HFF-Myc (cell line): Measurements from ENCODE around the gene DPP7.

Experiments
- DNase-seq: peaks from one replicate; pipeline ENCODE4 v3.0.0-alpha.2; 2011; ENCODE audit warnings: low read depth; ENCODE audit errors: extremely low read depth
- H3K4me3 ChIP-seq: replicated peaks from 2 replicates; pipeline ENCODE4 v1.5.1; 2011; ENCODE audit warnings: low read depth, mild to moderate bottlenecking, control low read depth, low read length
- CTCF ChIP-seq: IDR thresholded peaks from 2 replicates; pipeline ENCODE4 v1.5.1; 2012; ENCODE audit warnings: mild to moderate bottlenecking, low read depth, low read length, control low read depth; ENCODE audit errors: missing control alignments

The DPP7 gene

GRCh38 chr9:137070906-137071275, 43.6 kb downstream of the DPP7 start:
- H3K4me3 ChIP-seq: peak overlapping the region; percentile 58
- peak; percentile 3 for TF ChIP-seq CTCF
- no peak for DNase-seq

- no peak for TF ChIP-seq CTCF
- DNase-seq: peak; percentile 56
- peak within 1 kb of the TSS; percentile 58 for H3K4me3 ChIP-seq
Measured at GRCh38 chr9:137070201-137070905, 44.2 kb downstream of the DPP7 start, which contains the start of gene SAPCD2. SAPCD2 (minus strand) TSS chr9:137070557; CDS start chr9:137070460, 97 bp downstream.

- TF ChIP-seq CTCF: no peak
- peak overlapping the region; percentile 58 for H3K4me3 ChIP-seq
- no peak for DNase-seq
Measured at GRCh38 chr9:137069508-137070091, 44.9 kb downstream of the DPP7 start.

GRCh38 chr9:137068539-137069507, 45.7 kb downstream of the DPP7 start:
- peak overlapping the region; percentile 58 for H3K4me3 ChIP-seq
- DNase-seq: no peak
- TF ChIP-seq CTCF: no peak

- peak; percentile 83 for TF ChIP-seq CTCF
- peak overlapping the region; percentile 58; the same call in 1 of the 2 replicates for H3K4me3 ChIP-seq
- DNase-seq: no peak
Measured at GRCh38 chr9:137067860-137068538, 46.5 kb downstream of the DPP7 start.
